Mesendoderm (in vitro differentiated cells): ENCODE data around the gene BLOC1S2.
"Not testable (repeated sequence)": the region's sequence is repeated elsewhere in the genome, so short reads cannot be mapped to it uniquely, and the experiment has no call there.

ENCODE experiments used
- DNase-seq: peaks from one replicate; pipeline ENCODE4 v3.0.0; 2013
- H2AK5ac ChIP-seq: 2 replicates; pipeline ENCODE4 v1.6.1; 2013; ENCODE audit warnings: low read length, inconsistent platforms
- H2BK120ac ChIP-seq: 2 replicates; pipeline ENCODE4 v1.6.1; 2013; ENCODE audit warnings: low read depth, mild to moderate bottlenecking, low read length, moderate library complexity, mixed read lengths
- H2BK15ac ChIP-seq: replicated peaks from 2 replicates; pipeline ENCODE4 v1.6.1; 2013; ENCODE audit warnings: low read depth, mild to moderate bottlenecking, moderate library complexity
- H2BK5ac ChIP-seq: 2 replicates; pipeline ENCODE4 v1.6.1; 2013; ENCODE audit warnings: low read length, inconsistent platforms
- H3K18ac ChIP-seq: 2 replicates; pipeline ENCODE4 v1.6.1; 2013; ENCODE audit warnings: mild to moderate bottlenecking, low read length, mixed read lengths
- H3K23ac ChIP-seq: one replicate; pipeline ENCODE4 v1.6.1; 2013; ENCODE audit warnings: low read length
- H3K27ac ChIP-seq: 2 replicates; pipeline ENCODE4 v1.5.1; 2013; ENCODE audit warnings: low read depth, mild to moderate bottlenecking, inconsistent platforms, low read length, moderate library complexity
- H3K27me3 ChIP-seq: 2 replicates; pipeline ENCODE4 v1.6.1; 2013; ENCODE audit warnings: low read length, control low read depth, mild to moderate bottlenecking, inconsistent platforms; ENCODE audit not compliant: insufficient read depth, poor library complexity
- H3K36me3 ChIP-seq: 2 replicates; pipeline ENCODE4 v1.6.1; 2013; ENCODE audit warnings: low read length, inconsistent platforms; ENCODE audit not compliant: control insufficient read depth, insufficient read depth
- H3K4ac ChIP-seq: one replicate; pipeline ENCODE4 v1.6.1; 2013; ENCODE audit warnings: low read depth, mild to moderate bottlenecking, low read length, moderate library complexity
- H3K4me1 ChIP-seq: 2 replicates; pipeline ENCODE4 v1.6.1; 2013; ENCODE audit warnings: low read depth, low read length, inconsistent platforms; ENCODE audit not compliant: control insufficient read depth
- H3K4me2 ChIP-seq: 2 replicates; pipeline ENCODE4 v1.6.1; 2013; ENCODE audit warnings: low read length
- H3K4me3 ChIP-seq: 2 replicates; pipeline ENCODE4 v1.5.1; 2013; ENCODE audit warnings: mild to moderate bottlenecking, low read length
- H3K56ac ChIP-seq: one replicate; pipeline ENCODE4 v1.6.1; 2013; ENCODE audit warnings: low read length
- H3K79me1 ChIP-seq: 2 replicates; pipeline ENCODE4 v1.6.1; 2013; ENCODE audit warnings: low read length, inconsistent platforms
- H3K79me2 ChIP-seq: 2 replicates; pipeline ENCODE4 v1.6.1; 2013; ENCODE audit warnings: mild to moderate bottlenecking, low read length; ENCODE audit not compliant: control insufficient read depth, insufficient read depth
- H3K9ac ChIP-seq: 2 replicates; pipeline ENCODE4 v1.6.1; 2013; ENCODE audit warnings: low read length, inconsistent platforms
- H4K5ac ChIP-seq: one replicate; pipeline ENCODE4 v1.6.1; 2013; ENCODE audit warnings: low read length
- H4K8ac ChIP-seq: one replicate; pipeline ENCODE4 v1.6.1; 2013; ENCODE audit warnings: low read depth, mild to moderate bottlenecking, control low read depth, low read length, moderate library complexity
- WGBS: extraction: QIAGEN DNeasy Blood & Tissue Kit; methylation state at CpG from one replicate; pipeline ENCODE4 v1.1.7; 2013; ENCODE audit warnings: low lambda C conversion rate, missing lambda C conversion rate; ENCODE audit not compliant: insufficient coverage; ENCODE audit errors: extremely low coverage; 5-methylcytosine and 5-hydroxymethylcytosine counted together

Gene BLOC1S2

GRCh38 chr10:100301123-100301522 is 14.6 kb upstream of the BLOC1S2 start:
- H3K9ac ChIP-seq, H3K18ac ChIP-seq, H3K56ac ChIP-seq, H3K36me3 ChIP-seq, H2BK15ac ChIP-seq, H4K8ac ChIP-seq, H2BK120ac ChIP-seq, H3K27me3 ChIP-seq, H3K79me1 ChIP-seq, H3K79me2 ChIP-seq, H2BK5ac ChIP-seq, H3K27ac ChIP-seq, H3K4me3 ChIP-seq, H3K23ac ChIP-seq, H3K4ac ChIP-seq, H3K4me2 ChIP-seq, H4K5ac ChIP-seq, H3K4me1 ChIP-seq, H2AK5ac ChIP-seq: not testable (repeated sequence)
- WGBS = no CpG with 5 or more reads among the region's 5 CpGs
- peak; percentile 76 for DNase-seq

GRCh38 chr10:100297242-100297641 is 10.8 kb upstream of the BLOC1S2 start:
- Histone ChIP-seq H3K27ac (no peak overlapping the region), H2BK15ac (no peak overlapping the region), H2BK5ac (no peak overlapping the region), H3K4ac (no peak overlapping the region), H3K27me3 (no peaks in the 10 kb centered on the region), H2BK120ac (no peak overlapping the region), H3K18ac (no peak overlapping the region), H4K8ac (no peak overlapping the region), H3K23ac (no peak overlapping the region), H3K36me3 (no peaks in the 10 kb centered on the region), H3K79me2 (no peaks in the 10 kb centered on the region), H3K9ac (no peak overlapping the region), H3K4me3 (no peak overlapping the region), H3K79me1 (no peaks in the 10 kb centered on the region), H4K5ac (no peak overlapping the region), H2AK5ac (no peak overlapping the region), H3K4me2 (no peak overlapping the region), H3K4me1 (peaks cover 2% of the 10 kb centered on the region), H3K56ac (no peak overlapping the region)
- WGBS = no CpG with 5 or more reads among the region's 9 CpGs
- no peak for DNase-seq

DNA sequence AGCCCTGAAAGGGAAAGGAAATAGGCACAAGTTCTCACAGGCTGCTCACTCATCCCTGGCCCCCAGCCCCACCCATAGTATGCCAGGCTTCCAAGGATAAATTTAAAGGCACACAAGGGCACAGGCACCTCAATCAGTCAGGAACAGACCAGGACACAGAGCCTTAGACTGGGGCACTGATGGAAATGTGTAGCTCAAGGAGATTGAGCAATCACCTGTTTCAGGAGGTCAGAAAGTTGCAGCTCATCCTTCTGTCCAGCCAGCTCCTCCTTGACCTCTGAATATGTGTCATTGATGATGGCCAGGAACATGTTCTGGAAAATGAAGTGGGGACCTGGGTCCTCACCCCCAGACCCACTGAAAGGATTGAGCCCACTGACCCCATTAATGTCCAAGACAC is 6.6 kb upstream of the BLOC1S2 start:
- H3K27ac ChIP-seq = no peak overlapping the region
- no peaks in the 10 kb centered on the region for H3K79me1 ChIP-seq
- H3K4me1 ChIP-seq = peaks cover 2% of the 10 kb centered on the region
- H2BK5ac ChIP-seq = no peak overlapping the region
- H3K23ac ChIP-seq = no peak overlapping the region
- no peak overlapping the region for H3K4ac ChIP-seq
- no peaks in the 10 kb centered on the region for H3K36me3 ChIP-seq
- no peaks in the 10 kb centered on the region for H3K27me3 ChIP-seq
- H2BK15ac ChIP-seq = no peak overlapping the region
- H3K18ac ChIP-seq = no peak overlapping the region
- H3K9ac ChIP-seq = no peak overlapping the region
- H3K56ac ChIP-seq = no peak overlapping the region
- no peak overlapping the region for H2AK5ac ChIP-seq
- no peak overlapping the region for H2BK120ac ChIP-seq
- H3K79me2 ChIP-seq = no peaks in the 10 kb centered on the region
- DNase-seq = no peak
- no peak overlapping the region for H4K8ac ChIP-seq
- no peak overlapping the region for H3K4me3 ChIP-seq
- no peak overlapping the region for H3K4me2 ChIP-seq
- H4K5ac ChIP-seq = no peak overlapping the region

DNA sequence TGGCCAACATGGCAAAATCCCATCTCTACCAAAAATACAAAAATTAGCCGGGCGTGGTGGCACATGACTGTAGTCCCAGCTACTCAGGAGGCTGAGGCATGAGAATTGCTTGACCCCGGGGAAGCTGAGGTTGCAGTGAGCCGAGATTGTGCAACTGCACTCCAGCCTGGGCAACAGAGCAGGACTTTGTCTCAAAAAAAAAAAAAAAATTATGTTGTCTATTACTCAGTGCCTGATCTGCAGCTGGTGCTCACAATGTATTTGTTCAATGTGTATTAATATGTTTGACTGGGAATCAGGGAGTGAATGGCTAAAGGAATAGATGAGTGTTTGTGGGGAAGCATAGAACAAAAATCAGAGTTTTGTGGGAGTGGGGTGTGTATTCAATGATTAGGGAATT is 5.8 kb upstream of the BLOC1S2 start:
- H4K5ac ChIP-seq, H3K27ac ChIP-seq, H2BK15ac ChIP-seq, H3K4me3 ChIP-seq, H3K4ac ChIP-seq, H3K27me3 ChIP-seq, H3K9ac ChIP-seq, H3K56ac ChIP-seq, H3K23ac ChIP-seq, H3K18ac ChIP-seq, H3K4me2 ChIP-seq, H2AK5ac ChIP-seq, H3K4me1 ChIP-seq, DNase-seq, H3K36me3 ChIP-seq, H2BK120ac ChIP-seq, H3K79me2 ChIP-seq, H2BK5ac ChIP-seq, H3K79me1 ChIP-seq, H4K8ac ChIP-seq: not testable (repeated sequence)
- WGBS = no CpG with 5 or more reads among the region's 4 CpGs

GRCh38 chr10:100291356-100291755 is 4.9 kb upstream of the BLOC1S2 start:
- H3K18ac ChIP-seq = no peak overlapping the region
- H2BK120ac ChIP-seq = no peak overlapping the region
- no peak overlapping the region for H3K4me3 ChIP-seq
- H2BK15ac ChIP-seq = no peak overlapping the region
- H3K4me1 ChIP-seq = no peaks in the 10 kb centered on the region
- no peaks in the 10 kb centered on the region for H3K36me3 ChIP-seq
- H3K27me3 ChIP-seq = no peaks in the 10 kb centered on the region
- no peak overlapping the region for H2BK5ac ChIP-seq
- no peaks in the 10 kb centered on the region for H3K79me1 ChIP-seq
- no peak overlapping the region for H3K23ac ChIP-seq
- H4K8ac ChIP-seq = no peak overlapping the region
- no peak overlapping the region for H4K5ac ChIP-seq
- no CpG with 5 or more reads among the region's 3 CpGs for WGBS
- H3K4me2 ChIP-seq = no peak overlapping the region
- no peak for DNase-seq
- H3K79me2 ChIP-seq = no peaks in the 10 kb centered on the region
- no peak overlapping the region for H2AK5ac ChIP-seq
- H3K4ac ChIP-seq = no peak overlapping the region
- no peak overlapping the region for H3K9ac ChIP-seq
- H3K27ac ChIP-seq = no peak overlapping the region
- no peak overlapping the region for H3K56ac ChIP-seq

GRCh38 chr10:100289641-100290040 is 3.2 kb upstream of the BLOC1S2 start:
- H3K56ac ChIP-seq = no peak overlapping the region
- no peak overlapping the region for H4K5ac ChIP-seq
- no peak overlapping the region for H3K4me3 ChIP-seq
- no peak overlapping the region for H3K4me2 ChIP-seq
- no peak overlapping the region for H3K23ac ChIP-seq
- H3K4ac ChIP-seq = no peak overlapping the region
- H3K4me1 ChIP-seq = peaks cover 2% of the 10 kb centered on the region
- no peaks in the 10 kb centered on the region for H3K36me3 ChIP-seq
- H3K27ac ChIP-seq = no peak overlapping the region
- no peak overlapping the region for H2AK5ac ChIP-seq
- no peak overlapping the region for H2BK120ac ChIP-seq
- H3K27me3 ChIP-seq = no peaks in the 10 kb centered on the region
- no peak overlapping the region for H3K18ac ChIP-seq
- WGBS = no CpG with 5 or more reads among the region's 2 CpGs
- H2BK15ac ChIP-seq = no peak overlapping the region
- H3K79me1 ChIP-seq = peaks cover 2% of the 10 kb centered on the region
- DNase-seq = no peak
- H4K8ac ChIP-seq = no peak overlapping the region
- no peak overlapping the region for H2BK5ac ChIP-seq
- no peak overlapping the region for H3K9ac ChIP-seq
- peaks cover 8% of the 10 kb centered on the region for H3K79me2 ChIP-seq
